ENCODE results near the gene LMNB1. TPM values are rescaled to one million over a fixed set of nuclear protein-coding genes. Genes with fewer than 3 reads are reported as not detected.

Gene LMNB1
- total RNA-seq, 4 donors from 2014 or later, result 1.4 to 17.7 (median 2.4) TPM

DNA sequence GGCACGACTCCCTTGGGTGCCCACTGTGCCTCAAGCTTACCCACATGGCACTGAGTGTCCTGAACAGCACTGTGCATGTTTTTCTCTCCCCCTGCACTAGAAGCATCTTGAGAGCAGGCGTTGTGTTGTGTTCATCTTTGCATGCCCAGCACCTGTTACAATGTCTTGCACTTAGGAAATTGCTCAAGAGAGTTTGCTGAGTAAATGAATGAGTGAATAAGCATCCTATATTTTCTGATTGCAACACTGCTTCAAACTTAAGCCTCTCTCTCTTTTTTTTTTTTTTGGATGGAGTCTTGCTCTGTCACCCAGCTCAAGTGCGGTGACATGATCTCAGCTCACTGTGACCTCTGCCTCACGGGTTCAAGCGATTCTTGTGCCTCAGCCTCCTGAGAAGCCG is 94.5 kb downstream of the LMNB1 start:
- 90% methylated on average over 5 of the region's 6 CpGs for WGBS
- no peak for DNase-seq (ENCODE audit: extremely low spot score)
- TF ChIP-seq POLR2A (IDR thresholded peaks at IDR 0.05; ENCODE audit: low read depth) (no peak), POLR2AphosphoS5 (IDR thresholded peaks at IDR 0.05) (no peak), EP300 (IDR thresholded peaks at IDR 0.05) (no peak)
- TF ChIP-seq, protein P1, sequence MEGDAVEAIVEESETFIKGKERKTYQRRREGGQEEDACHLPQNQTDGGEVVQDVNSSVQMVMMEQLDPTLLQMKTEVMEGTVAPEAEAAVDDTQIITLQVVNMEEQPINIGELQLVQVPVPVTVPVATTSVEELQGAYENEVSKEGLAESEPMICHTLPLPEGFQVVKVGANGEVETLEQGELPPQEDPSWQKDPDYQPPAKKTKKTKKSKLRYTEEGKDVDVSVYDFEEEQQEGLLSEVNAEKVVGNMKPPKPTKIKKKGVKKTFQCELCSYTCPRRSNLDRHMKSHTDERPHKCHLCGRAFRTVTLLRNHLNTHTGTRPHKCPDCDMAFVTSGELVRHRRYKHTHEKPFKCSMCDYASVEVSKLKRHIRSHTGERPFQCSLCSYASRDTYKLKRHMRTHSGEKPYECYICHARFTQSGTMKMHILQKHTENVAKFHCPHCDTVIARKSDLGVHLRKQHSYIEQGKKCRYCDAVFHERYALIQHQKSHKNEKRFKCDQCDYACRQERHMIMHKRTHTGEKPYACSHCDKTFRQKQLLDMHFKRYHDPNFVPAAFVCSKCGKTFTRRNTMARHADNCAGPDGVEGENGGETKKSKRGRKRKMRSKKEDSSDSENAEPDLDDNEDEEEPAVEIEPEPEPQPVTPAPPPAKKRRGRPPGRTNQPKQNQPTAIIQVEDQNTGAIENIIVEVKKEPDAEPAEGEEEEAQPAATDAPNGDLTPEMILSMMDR (IDR thresholded peaks at IDR 0.05), result no peak
- Histone ChIP-seq H3K9me3 (no peaks in the 10 kb centered on the region), H3K4me1 (peaks cover 0 to 24% (median 20%) of the 10 kb centered on the region in 4 donors), H3K27ac (replicated peaks in 1 of 4) (no peak overlapping the region), H3K36me3 (peaks cover 0 to 8% (median 0%) of the 10 kb centered on the region in 4 donors), H3K4me3 (no peak overlapping the region), H3K27me3 (peaks cover 0 to 58% (median 0%) of the 10 kb centered on the region in 4 donors)
- intact Hi-C loops (cut with DNase I), result no loop called here

DNA sequence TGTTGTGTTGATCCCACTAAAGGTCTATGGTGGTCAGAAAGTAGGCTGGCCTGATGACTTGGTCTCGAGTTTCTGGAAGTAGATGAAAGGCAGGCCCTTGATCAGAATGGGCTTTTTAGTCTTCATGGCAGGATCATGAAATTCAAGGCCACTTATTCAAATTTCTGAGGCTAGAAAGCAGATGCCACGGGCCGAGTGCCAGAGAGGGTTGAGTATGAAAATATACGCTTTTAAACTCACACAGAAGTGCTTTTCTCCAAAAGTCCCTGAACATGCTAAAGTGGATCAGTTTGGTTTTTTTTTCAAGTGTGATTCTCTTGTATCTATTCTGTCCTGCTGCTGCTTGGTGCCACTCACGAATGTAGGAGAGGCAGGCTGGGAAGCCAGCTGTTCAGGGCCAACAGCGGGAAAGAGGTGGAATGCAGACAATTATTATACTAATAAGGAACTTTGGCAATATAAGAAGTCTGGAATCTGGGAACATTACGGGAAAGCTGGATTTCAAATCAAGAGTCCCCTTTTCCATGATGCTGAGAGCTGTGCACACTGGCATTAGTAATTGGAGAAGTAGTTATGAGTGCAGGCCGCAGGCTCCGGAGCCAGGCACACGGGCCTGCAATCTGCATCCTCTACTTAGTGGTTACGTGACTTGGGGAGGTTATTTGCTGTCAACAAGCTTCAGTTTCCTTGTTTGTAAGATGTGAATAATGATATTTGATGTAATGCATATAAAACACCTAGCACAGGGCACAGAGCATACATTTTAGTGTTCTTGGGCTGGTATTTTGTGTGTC is 95.8 kb downstream of the LMNB1 start:
- peaks cover 0 to 24% (median 20%) of the 10 kb centered on the region in 4 donors for H3K4me1 ChIP-seq
- intact Hi-C loops (cut with DNase I), result no loop called here
- H3K9me3 ChIP-seq, result no peaks in the 10 kb centered on the region
- H3K27me3 ChIP-seq, result peaks cover 0 to 52% (median 0%) of the 10 kb centered on the region in 4 donors
- DNase-seq (ENCODE audit: extremely low spot score), result peak; percentile 45
- H3K36me3 ChIP-seq, result peaks cover 0 to 8% (median 0%) of the 10 kb centered on the region in 4 donors
- TF ChIP-seq EP300 (IDR thresholded peaks at IDR 0.05) (no peak), POLR2A (IDR thresholded peaks at IDR 0.05; ENCODE audit: low read depth) (no peak), POLR2AphosphoS5 (IDR thresholded peaks at IDR 0.05) (no peak)
- TF ChIP-seq, protein P1 (IDR thresholded peaks at IDR 0.05), result no peak
- WGBS, result 91% methylated on average over 11 of the region's 11 CpGs
- no peak overlapping the region for H3K27ac ChIP-seq (replicated peaks in 1 of 4)
- H3K4me3 ChIP-seq, result no peak overlapping the region

DNA sequence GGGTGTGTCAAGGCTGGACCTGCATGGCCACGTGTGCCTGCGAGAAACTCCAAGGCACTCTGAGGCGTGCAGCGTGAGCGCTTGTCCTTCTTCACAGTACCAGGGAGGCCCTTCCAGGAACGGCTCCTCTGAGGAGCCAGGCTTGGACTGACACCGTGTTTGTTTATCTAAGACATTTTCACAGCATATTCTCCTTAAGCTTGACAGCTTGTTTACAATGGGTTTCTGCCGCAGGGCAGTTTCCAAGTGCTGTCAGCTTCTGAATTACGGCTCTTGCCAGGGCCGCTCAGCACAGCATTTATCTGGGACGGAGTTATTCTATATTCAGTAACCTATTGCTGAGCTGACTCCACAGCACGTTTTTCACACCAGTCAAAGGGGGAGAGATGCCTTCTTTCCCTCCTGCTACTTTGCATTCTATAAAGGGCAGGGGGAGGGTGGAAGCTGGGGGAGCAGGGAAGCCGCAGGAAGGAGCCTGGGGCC is 98.4 kb downstream of the LMNB1 start:
- TF ChIP-seq EP300 (IDR thresholded peaks at IDR 0.05) (no peak), POLR2AphosphoS5 (IDR thresholded peaks at IDR 0.05) (no peak), POLR2A (IDR thresholded peaks at IDR 0.05; ENCODE audit: low read depth) (no peak)
- TF ChIP-seq, protein P1 (IDR thresholded peaks at IDR 0.05), result no peak
- Histone ChIP-seq H3K9me3 (no peaks in the 10 kb centered on the region), H3K27ac (replicated peaks in 1 of 4) (no peak overlapping the region), H3K27me3 (peaks cover 0 to 27% (median 0%) of the 10 kb centered on the region in 4 donors), H3K4me1 (peaks cover 0 to 15% (median 12%) of the 10 kb centered on the region in 4 donors), H3K4me3 (no peak overlapping the region), H3K36me3 (peaks cover 0 to 6% (median 0%) of the 10 kb centered on the region in 4 donors)
- no peak for DNase-seq (ENCODE audit: extremely low spot score)
- intact Hi-C loops (cut with DNase I), result no loop called here
- 42% methylated on average over 7 of the region's 13 CpGs for WGBS

DNA sequence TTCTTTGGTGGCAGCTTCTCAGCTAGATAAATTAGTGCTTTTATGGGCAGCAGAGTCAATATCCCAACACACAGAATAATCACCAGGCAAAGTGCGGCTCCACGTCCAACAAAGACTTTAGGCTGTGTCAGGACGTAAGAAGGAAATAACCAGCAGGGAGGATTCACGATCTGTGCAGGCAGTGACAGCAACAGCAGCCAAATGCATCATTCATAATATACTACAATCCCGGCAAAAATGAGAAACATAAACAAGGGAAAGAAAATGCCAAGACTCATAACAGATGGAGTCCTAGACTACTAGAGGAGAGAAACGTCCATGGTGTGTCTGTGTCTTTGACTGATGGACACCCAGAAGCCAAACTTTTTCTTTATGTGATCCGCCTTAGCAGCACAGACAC is 100.7 kb downstream of the LMNB1 start:
- peaks cover 0 to 15% (median 12%) of the 10 kb centered on the region in 4 donors for H3K4me1 ChIP-seq
- no peak overlapping the region for H3K4me3 ChIP-seq
- 49% methylated on average over 7 of the region's 7 CpGs for WGBS
- intact Hi-C loops (cut with DNase I), result no loop called here
- H3K27ac ChIP-seq (replicated peaks in 1 of 4), result no peak overlapping the region
- TF ChIP-seq POLR2A (IDR thresholded peaks at IDR 0.05; ENCODE audit: low read depth) (no peak), POLR2AphosphoS5 (IDR thresholded peaks at IDR 0.05) (no peak), EP300 (IDR thresholded peaks at IDR 0.05) (no peak)
- TF ChIP-seq, protein P1 (IDR thresholded peaks at IDR 0.05), result no peak
- no peak for DNase-seq (ENCODE audit: extremely low spot score)
- no peaks in the 10 kb centered on the region for H3K9me3 ChIP-seq
- no peaks in the 10 kb centered on the region for H3K36me3 ChIP-seq
- peaks cover 0 to 13% (median 0%) of the 10 kb centered on the region in 4 donors for H3K27me3 ChIP-seq
